PC-3 (cell line): ENCODE data around the gene LRRTM3. TPM values are rescaled to one million over a fixed set of nuclear protein-coding genes. Genes with fewer than 3 reads are reported as not detected.

Experiments used
- ATAC-seq: fragments of 200-7000 bp; cut with Tn5 transposase; 2 replicates; pipeline ENCODE4 v1.9.1; 2020; ENCODE audit warnings: mild to moderate bottlenecking, moderate library complexity
- BruUV-seq: library from RNA; stranded (reverse); fragments of 400-500 nt; replicated peaks from 2 replicates; lab custom pipeline; 2021; lab: Mats Ljungman, UMichigan
- CTCF ChIA-PET: fragments of 300-600 bp; sonication (Branson Sonifier 250); formaldehyde crosslinking; loops from one replicate; lab custom pipeline; 2022; ENCODE audit warnings: antibody characterized with exemption; lab: Charles Lee
- POLR2A ChIA-PET: fragments of 300-600 bp; sonication (Branson Sonifier 250); formaldehyde crosslinking; loops from one replicate; lab custom pipeline; 2022; ENCODE audit warnings: antibody characterized with exemption; ENCODE audit not compliant: unreplicated experiment; lab: Charles Lee
- DNase-seq: peaks from one replicate; pipeline ENCODE4 v3.0.0-alpha.2; 2015
- H2AFZ ChIP-seq: fragments of 300-600 bp; sonication (generic); 2 replicates; pipeline ENCODE4 v1.6.0; 2016; ENCODE audit warnings: antibody characterized with exemption, low read length
- H3F3A ChIP-seq: fragments of 300-600 bp; sonication (generic); one replicate; pipeline ENCODE4 v1.6.0; 2017; ENCODE audit warnings: antibody characterized with exemption, low read length, control low read depth, mild to moderate bottlenecking; ENCODE audit not compliant: unreplicated experiment
- H3K27ac ChIP-seq: fragments of 300-600 bp; sonication (generic); 2 replicates; pipeline ENCODE4 v1.5.1; 2016; ENCODE audit warnings: mild to moderate bottlenecking, low read length
- H3K27me3 ChIP-seq: fragments of 300-600 bp; sonication (generic); 2 replicates; pipeline ENCODE4 v1.6.1; 2016; ENCODE audit warnings: low read length, mixed read lengths
- H3K36me3 ChIP-seq: fragments of 300-600 bp; sonication (generic); 2 replicates; pipeline ENCODE4 v1.6.1; 2016; ENCODE audit warnings: low read depth, mixed run types, low read length, mixed read lengths
- H3K4me1 ChIP-seq: fragments of 300-600 bp; sonication (generic); 2 replicates; pipeline ENCODE4 v1.5.1; 2016; ENCODE audit warnings: low read length; ENCODE audit not compliant: insufficient read depth
- H3K4me2 ChIP-seq: fragments of 300-600 bp; sonication (generic); 2 replicates; pipeline ENCODE4 v1.6.0; 2016; ENCODE audit warnings: low read length
- H3K4me3 ChIP-seq: fragments of 300-600 bp; sonication (generic); 2 replicates; pipeline ENCODE4 v1.5.1; 2016; ENCODE audit warnings: mild to moderate bottlenecking, low read length, mixed read lengths
- H3K79me2 ChIP-seq: fragments of 300-600 bp; sonication (generic); 2 replicates; pipeline ENCODE4 v1.6.1; 2017; ENCODE audit warnings: low read length, mixed read lengths
- H3K9ac ChIP-seq: fragments of 300-600 bp; sonication (generic); 2 replicates; pipeline ENCODE4 v1.6.0; 2016; ENCODE audit warnings: mild to moderate bottlenecking, low read length
- H3K9me2 ChIP-seq: fragments of 300-600 bp; sonication (generic); replicated peaks from 2 replicates; pipeline ENCODE4 v1.6.1; 2016; ENCODE audit warnings: mixed run types, low read length, mixed read lengths
- H3K9me3 ChIP-seq: fragments of 300-600 bp; sonication (generic); 2 replicates; pipeline ENCODE4 v1.6.1; 2016; ENCODE audit warnings: low read length, mixed read lengths
- H4K20me1 ChIP-seq: fragments of 300-600 bp; sonication (generic); 2 replicates; pipeline ENCODE4 v1.6.1; 2016; ENCODE audit warnings: low read length, mixed read lengths
- CTCF ChIP-seq: fragments of 300-600 bp; sonication (generic); conservative IDR thresholded peaks from 2 replicates; pipeline ENCODE4 v1.5.1; 2017; ENCODE audit warnings: antibody characterized with exemption, low read depth, mild to moderate bottlenecking, low read length
- EZH2 ChIP-seq: fragments of 300-600 bp; sonication (generic); IDR thresholded peaks from one replicate; pipeline ENCODE4 v1.6.1; 2017; ENCODE audit warnings: antibody characterized with exemption, mild to moderate bottlenecking, low read length; ENCODE audit not compliant: unreplicated experiment
- EZH2phosphoT487 ChIP-seq: fragments of 300-600 bp; sonication (generic); IDR thresholded peaks from 2 replicates; pipeline ENCODE4 v1.6.1; 2018; ENCODE audit warnings: mild to moderate bottlenecking, antibody characterized with exemption, low read length, borderline replicate concordance
- intact Hi-C: fragments of 100-400 bp; cut with micrococcal nuclease; formaldehyde crosslinking; loops from 2 replicates; pipeline ENCODE4 v1.9.0; 2023
- total RNA-seq: library from RNA; depleted of rRNA; stranded (reverse); fragments of >200 nt; gene quantifications from 2 replicates; pipeline ENCODE4 v1.2.3, GENCODE V29; 2014

The LRRTM3 gene
- total RNA-seq, 1 experiment from 2014 or later: 0.15 TPM

DNA sequence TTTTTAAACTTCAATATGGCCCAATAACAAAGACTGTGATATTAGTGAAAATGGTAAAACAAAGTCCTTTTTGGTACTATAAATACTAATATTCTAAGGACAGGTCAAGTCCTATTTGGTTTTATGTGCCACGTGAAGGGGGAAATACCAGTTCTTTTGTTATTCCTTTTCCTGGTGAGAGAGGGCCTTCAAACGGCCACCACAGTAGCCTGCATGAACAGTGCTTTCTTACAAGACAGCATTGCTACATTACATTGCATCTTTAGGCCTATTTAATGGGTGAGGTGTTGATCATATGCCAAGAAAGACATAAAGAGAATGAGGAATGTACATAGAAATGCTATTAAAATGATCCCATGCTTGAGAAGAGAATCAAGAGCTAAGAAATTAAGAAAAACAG, 214.8 kb downstream of the LRRTM3 start:
- Histone ChIP-seq H3K4me1 (no peaks in the 10 kb centered on the region), H3F3A (no peaks in the 10 kb centered on the region), H3K27ac (no peak overlapping the region), H2AFZ (no peak overlapping the region), H3K9me3 (no peaks in the 10 kb centered on the region), H3K9me2 (no peaks in the 10 kb centered on the region), H3K79me2 (no peaks in the 10 kb centered on the region), H3K27me3 (peaks cover 30% of the 10 kb centered on the region), H3K9ac (no peak overlapping the region), H3K4me2 (no peak overlapping the region), H3K4me3 (no peak overlapping the region), H3K36me3 (no peaks in the 10 kb centered on the region), H4K20me1 (no peaks in the 10 kb centered on the region)
- POLR2A ChIA-PET: no interaction called here
- intact Hi-C loops: no loop called here
- TF ChIP-seq CTCF: no peak
- no peak for TF ChIP-seq EZH2
- no peak for TF ChIP-seq EZH2phosphoT487
- no peak for DNase-seq
- ATAC-seq: peak; percentile 31; the same call in 1 of the 2 replicates
- BruUV-seq: no TSS peak
- CTCF ChIA-PET: no interaction called here

- H3K27ac ChIP-seq: no peak overlapping the region
- no peaks in the 10 kb centered on the region for H3K9me3 ChIP-seq
- peaks cover 27% of the 10 kb centered on the region for H3K27me3 ChIP-seq
- no peaks in the 10 kb centered on the region for H3K9me2 ChIP-seq
- no peaks in the 10 kb centered on the region for H4K20me1 ChIP-seq
- no peaks in the 10 kb centered on the region for H3K79me2 ChIP-seq
- ATAC-seq (no peak), DNase-seq (no peak)
- no TSS peak for BruUV-seq
- H3K4me1 ChIP-seq: no peaks in the 10 kb centered on the region
- H3K36me3 ChIP-seq: no peaks in the 10 kb centered on the region
- intact Hi-C loops: no loop called here
- no peaks in the 10 kb centered on the region for H3F3A ChIP-seq
- H3K9ac ChIP-seq: no peak overlapping the region
- H3K4me2 ChIP-seq: no peak overlapping the region
- CTCF ChIA-PET: interaction anchor here (0.7 kb wide), 1 partner anchor 165 kb away, joined by 3 read pairs; no protein-coding TSS in a partner anchor
- H2AFZ ChIP-seq: no peak overlapping the region
- H3K4me3 ChIP-seq: no peak overlapping the region
- no peak for TF ChIP-seq CTCF
- TF ChIP-seq EZH2phosphoT487: no peak
- no peak for TF ChIP-seq EZH2
- POLR2A ChIA-PET: no interaction called here
Observed at GRCh38 chr10:67141300-67141699, 215.5 kb downstream of the LRRTM3 start.

GRCh38 chr10:67144530-67144929, 218.7 kb downstream of the LRRTM3 start:
- DNase-seq (no peak), ATAC-seq (no peak)
- H3K36me3 ChIP-seq: no peaks in the 10 kb centered on the region
- H3K27me3 ChIP-seq: peaks cover 12% of the 10 kb centered on the region; the same call in 1 of the 2 replicates
- no peak overlapping the region for H2AFZ ChIP-seq
- H3K79me2 ChIP-seq: no peaks in the 10 kb centered on the region
- no peak for TF ChIP-seq EZH2phosphoT487
- no peak for TF ChIP-seq CTCF
- TF ChIP-seq EZH2: no peak
- intact Hi-C loops: no loop called here
- CTCF ChIA-PET: no interaction called here
- no peak overlapping the region for H3K4me2 ChIP-seq
- H3K9ac ChIP-seq: no peak overlapping the region
- no peaks in the 10 kb centered on the region for H4K20me1 ChIP-seq
- no peaks in the 10 kb centered on the region for H3K4me1 ChIP-seq
- no TSS peak for BruUV-seq
- H3F3A ChIP-seq: no peaks in the 10 kb centered on the region
- no peaks in the 10 kb centered on the region for H3K9me3 ChIP-seq
- H3K4me3 ChIP-seq: no peak overlapping the region
- H3K27ac ChIP-seq: no peak overlapping the region
- POLR2A ChIA-PET: no interaction called here
- no peaks in the 10 kb centered on the region for H3K9me2 ChIP-seq
